Measurements from ENCODE around the gene SORCS2.

DNA sequence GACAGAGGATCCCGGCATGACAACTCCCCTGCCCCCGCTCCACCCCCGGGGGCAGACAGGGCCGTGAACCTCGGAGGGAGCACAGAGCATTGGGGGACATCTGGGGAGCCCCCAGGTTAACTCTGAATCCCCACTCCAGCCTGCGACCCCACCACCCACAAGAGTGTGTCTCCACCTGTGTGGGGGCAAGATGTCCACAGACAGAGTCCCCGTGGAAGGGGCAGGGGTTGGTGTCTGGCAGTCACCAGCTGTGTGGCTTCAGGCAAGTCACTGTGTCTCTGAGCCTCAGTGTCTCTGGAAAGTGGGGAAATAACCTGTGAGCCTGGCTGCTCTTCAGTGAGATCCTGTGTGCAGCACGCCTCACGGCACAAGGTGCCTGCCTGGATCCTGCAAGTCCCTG is 508.3 kb downstream of the SORCS2 start:
- no peak for TF ChIP-seq EGR1 (IDR thresholded peaks at IDR 0.05)
- no peak for TF ChIP-seq CREB1 (IDR thresholded peaks at IDR 0.05; ENCODE audit: low read depth)
- TF ChIP-seq YY1 (IDR thresholded peaks at IDR 0.05; ENCODE audit: low read depth): no peak

Measured in Ishikawa (cell line).